DMS 273 treated with DMSO at 0.1 percent for 48 hours (cell line): ENCODE measurements around the gene ACTA1.
A peak's percentile ranks its signal among the peaks of the same experiment; 100 is the strongest.
"Not testable (repeated sequence)": the region's sequence is repeated elsewhere in the genome, so short reads cannot be mapped to it uniquely, and the experiment has no call there.

Source experiments
- DNase-seq: peaks from one replicate; lab custom pipeline; 2025; lab: John Stamatoyannopoulos, UW

ACTA1 gene

DNA sequence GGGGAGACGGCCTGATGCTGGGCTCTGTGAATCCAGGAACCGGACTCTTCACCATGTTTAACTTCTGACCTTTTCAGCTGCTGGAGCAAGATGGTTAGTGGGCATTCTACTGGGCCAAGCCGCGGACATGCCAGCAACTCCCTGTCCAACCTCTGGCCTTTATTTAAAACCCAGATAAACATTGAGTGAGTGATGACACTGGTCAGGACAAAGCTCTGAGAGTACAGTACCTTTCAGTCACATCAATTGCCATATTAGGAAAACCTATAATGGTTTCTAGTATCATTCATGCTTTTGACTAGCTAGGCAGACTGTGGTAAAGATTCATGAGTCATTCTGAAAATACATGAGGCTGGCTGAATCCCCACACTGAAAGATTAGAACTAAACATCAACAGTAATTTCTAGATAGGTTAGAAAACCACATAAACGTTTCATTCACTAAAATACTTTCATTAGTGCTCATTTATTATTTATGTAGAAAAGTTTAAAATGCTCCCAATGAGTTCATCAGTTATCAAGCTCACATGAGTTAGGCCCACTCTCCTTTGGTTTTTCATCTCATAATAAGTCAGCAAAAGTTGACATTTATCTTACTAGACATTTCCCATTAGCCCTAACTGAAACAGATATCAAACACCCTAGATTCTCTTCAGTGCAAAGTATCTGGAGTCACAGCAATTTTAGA, 7.1 kb upstream of the ACTA1 start:
- DNase-seq = no peak

DNA sequence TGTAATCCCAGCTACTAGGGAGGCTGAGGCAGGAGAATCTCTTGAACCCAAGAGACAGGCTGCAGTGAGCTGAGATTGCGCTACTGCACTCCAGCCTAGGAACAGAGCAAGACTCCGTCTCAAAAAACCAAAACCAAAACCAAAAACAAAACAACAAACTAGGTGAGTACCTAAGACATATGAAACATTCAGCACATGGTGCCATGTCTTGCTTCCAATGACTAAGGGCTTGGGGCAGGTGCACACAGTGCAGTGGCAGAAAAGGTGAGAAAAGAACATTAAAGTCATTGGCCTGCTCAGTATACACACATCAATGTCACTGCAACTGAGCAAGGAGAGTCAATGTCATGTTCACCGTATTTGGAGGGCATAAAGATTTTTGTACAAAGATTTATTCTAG, 4.1 kb upstream of the ACTA1 start:
- DNase-seq = no peak

DNA sequence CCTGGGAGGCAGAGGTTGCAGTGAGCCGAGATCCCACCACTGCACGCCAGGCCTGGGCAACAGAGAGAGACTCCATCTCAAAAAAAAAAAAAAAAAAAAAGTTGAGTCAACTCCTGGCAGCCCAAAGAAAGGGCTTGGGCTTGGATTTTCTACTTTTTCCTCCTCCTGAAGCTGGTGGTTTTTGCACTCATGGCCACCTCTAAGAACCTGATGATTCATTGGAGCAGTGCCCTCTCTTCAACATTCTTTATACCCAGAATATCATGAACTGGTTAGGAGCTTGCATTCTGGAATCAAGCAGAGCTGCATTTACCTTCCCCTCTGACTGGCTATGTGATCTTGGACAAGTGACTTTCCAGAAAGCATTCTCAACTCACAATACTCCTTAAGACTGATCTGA, 3.5 kb upstream of the ACTA1 start:
- DNase-seq = no peak

DNA sequence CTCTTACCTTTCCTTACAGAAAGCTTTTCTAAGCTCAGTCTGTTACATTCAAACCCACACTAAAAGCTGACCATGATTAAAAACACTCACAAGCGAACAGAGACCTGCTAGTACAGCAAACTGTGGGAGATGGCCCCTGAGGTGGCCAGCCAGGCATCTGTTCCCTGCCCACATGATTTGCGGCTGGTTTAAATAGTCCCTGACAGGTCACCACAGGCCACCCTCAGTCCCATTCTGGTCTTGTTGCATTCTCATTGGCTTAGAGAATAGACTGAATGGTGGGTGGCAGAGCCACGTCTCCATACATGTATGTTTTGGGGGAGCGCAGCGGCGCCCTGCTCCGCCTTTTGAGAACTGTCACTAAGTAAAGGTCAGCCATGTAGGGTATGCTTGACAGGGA, 2.3 kb upstream of the ACTA1 start:
- DNase-seq = no peak

DNA sequence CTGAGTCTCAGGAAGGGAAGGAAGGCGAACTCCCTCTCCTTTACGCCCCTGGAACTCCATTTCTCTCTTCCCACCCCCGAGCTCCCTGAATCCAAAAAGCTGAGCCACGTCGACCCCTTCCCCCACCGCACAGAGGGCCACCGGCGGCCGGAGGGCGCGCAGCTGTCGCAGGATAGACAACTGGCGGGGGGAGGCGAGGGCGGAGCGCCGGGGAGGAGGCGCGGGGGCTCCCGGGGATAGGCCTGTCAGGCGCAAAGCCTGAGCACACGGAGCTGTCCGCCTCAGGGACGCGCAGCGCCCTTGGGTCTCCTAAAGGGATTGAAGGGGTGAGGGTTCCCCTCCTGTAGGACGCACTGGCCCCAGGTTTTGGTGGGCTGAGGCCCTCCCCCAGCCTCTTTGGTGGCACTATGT, 752 bp upstream of the ACTA1 start:
- DNase-seq = no peak

DNA sequence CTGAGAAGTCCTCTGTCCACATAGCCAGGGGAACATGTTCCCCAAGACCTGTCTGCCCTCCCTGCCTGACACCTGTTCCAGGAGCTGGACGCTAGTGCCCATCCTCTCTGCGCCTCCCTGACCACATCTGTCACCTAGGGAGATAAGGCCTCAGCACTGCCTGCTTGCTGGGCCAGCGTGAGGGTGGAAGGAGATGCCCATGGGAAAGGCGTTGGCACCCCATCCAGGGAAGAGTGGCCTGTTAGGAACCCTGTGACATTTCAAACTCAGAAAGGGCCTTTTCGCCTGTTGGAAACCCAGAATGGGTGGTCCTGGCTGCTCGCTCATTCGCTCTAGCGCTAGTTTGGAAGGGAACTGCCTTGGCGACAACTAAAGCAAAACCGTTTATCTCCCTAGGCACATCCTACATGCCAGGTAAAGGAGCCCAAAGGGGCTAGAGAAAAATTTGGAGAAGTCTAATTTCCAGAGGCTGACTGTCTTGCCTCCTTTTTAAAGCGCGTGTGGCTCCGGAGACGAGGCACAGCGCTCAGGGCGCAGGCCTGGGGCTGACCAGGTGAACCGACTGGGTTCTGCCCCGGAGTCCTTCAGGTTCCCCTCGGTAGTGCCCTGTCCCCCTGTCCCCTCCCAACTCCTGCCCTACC, 410 bp downstream of the ACTA1 start:
- DNase-seq = no peak

DNA sequence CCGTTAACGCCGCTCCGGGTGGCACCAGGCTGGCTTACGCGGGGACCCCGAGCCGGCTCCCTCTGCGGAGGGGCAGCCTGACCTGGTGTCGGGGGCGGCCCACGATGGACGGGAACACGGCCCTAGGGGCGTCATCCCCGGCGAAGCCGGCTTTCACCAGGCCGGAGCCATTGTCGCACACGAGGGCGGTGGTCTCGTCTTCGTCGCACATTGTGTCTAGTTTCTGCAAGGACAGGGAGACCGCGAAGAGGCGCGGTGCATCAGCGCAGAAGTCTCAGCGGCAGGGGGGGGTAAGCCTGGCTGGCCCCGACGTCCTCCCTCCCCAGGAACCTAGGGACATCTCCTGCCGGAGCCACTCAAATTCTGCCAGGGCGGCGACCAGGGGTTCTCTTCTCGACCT, 989 bp downstream of the ACTA1 start:
- no peak for DNase-seq

DNA sequence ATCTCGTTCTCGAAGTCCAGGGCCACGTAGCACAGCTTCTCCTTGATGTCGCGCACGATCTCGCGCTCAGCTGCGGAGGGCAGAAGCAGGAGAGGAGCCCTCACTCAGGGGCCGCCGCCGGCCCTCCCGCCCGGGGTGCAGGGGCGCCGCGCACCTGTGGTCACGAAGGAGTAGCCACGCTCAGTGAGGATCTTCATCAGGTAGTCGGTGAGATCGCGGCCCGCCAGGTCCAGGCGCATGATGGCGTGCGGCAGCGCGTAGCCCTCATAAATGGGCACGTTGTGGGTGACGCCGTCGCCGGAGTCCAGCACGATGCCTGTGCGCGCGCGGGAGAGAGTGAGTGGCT, 1.8 kb downstream of the ACTA1 start:
- DNase-seq = no peak

DNA sequence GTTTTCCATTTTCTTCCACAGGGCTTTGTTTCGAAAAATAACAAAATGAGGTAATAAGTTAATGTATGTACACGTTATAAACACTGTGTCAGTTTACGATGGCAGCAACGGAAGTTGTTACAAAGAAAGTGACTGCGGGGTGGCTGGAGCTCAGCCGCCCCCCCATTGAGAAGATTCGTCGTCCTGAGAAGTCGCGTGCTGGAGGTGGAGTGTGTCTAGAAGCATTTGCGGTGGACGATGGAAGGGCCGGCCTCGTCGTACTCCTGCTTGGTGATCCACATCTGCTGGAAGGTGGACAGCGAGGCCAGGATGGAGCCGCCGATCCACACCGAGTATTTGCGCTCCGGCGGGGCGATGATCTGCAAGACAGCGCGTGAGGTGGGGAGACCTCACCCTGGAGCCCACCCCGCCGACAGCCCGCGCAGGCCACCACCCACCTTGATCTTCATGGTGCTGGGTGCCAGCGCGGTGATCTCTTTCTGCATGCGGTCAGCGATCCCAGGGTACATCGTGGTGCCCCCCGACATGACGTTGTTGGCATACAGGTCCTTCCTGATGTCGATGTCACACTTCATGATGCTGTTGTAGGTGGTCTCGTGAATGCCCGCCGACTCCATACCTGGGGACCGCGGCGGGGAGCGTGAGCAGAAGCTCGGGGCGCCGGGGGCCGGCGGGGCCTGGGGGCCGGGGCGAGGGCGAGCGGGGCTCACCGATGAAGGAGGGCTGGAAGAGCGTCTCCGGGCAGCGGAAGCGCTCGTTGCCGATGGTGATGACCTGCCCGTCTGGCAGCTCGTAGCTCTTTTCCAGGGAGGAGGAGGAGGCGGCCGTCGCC, 2.4 kb downstream of the ACTA1 start:
- no peak for DNase-seq

DNA sequence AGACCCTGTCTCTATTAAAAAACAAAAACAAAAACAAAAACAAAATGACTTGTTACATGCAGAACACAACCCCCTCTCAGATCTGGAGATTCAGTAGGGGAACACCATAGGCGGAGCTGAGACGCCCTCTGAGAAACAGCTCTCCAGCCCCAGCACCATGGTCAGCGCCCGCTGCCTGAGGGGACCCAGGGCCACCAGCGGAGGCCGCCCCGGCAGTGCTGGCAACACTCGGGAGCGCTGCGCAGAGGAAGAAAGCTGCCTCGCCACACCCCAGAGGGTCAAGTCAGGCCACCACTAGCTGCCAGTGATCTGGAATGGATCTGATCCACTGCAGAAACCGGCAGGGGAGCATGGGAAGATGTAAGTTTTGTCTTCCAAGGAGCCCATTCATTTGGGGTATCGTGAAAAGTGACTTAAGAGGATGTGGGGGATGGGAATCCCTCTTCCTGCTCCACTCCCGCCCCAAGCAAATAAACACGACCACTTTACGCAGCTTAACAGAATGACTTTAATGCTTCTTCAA, 3.1 kb downstream of the ACTA1 start:
- DNase-seq = no peak

DNA sequence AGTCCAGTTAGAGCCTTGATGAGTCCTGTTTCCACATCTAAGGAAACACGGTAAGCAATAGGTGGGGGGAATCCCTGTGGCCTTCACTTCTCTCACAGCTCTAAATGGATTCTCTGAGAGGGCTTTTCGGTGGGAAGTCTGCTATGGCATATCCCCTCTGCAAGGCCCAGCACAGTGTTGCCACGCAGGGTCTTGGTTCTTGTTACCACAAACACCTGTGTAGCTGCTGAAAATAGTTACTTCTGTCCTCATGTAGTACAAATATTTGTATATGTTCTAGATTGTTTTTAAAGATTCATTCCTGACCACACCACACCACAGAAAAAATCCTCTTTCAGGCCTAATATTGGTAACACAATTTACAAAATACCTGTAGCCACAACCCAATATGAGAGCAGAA, 5.6 kb downstream of the ACTA1 start:
- DNase-seq = no peak

DNA sequence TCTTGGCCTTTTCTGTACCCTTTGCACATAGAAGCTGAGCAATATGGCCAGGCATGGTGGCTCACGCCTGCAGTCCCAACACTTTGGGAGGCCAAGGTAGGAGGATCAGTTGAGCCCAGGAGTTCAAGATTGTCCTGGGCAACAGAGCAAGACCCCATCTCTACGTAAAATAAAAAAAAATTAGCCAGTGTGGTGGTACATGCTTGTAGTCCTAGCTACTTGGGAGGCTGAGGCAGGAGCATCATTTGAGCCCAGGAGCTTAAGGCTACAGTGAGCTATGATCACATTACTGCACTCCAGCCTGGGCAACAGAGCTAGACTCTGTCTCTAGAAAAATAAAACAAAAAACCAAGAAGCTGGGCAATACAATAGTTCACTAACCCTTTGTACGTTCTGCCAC, 6.3 kb downstream of the ACTA1 start:
- DNase-seq = no peak

DNA sequence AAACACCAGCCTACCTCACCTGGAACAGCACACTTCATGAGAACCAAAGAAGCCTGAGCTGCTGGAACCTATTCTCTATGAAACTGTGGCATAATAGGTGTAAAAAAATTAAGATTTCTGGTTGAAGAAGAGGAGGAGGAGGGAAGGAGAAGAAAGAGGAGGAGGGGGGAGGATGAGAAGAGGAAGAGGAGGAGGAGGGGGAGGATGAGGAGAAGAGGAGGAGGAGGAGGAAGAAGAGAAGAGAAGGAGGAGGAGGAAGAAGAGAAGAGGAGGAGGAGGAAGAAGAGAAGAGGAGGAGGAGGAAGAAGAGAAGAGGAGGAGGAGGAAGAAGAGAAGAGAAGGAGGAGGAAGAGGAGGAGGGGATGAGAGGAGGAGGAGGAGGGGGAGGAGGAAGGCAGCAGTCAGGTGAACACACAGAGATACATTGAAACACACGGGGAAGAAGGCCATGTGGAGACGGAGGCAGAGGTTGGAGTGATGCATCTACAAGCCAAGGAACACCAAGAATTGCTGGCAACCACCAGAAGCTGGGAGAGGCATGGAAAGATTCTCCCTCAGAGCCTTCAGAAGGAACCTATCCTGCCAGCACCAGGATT, 8.2 kb downstream of the ACTA1 start:
- no peak for DNase-seq

DNA sequence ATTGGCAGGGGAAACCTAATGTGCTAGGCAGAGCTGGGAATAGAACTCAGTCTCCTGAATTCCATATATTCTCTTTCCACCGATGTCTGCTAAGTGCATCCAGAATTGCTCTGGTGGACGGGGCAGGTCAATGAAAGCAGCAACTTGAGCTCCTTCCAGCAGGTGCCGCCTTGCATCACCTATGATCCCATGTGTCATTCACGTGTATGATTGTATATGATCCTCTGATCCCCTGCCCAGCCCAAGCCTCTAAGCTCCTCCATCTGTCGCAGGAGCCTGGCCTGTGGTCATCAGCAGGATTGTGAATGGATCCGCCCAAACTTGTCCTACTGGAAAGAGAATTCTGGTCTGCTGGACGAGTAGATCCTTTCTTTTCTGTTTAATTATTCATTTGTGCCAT, 13.1 kb downstream of the ACTA1 start:
- peak; percentile 49 for DNase-seq

DNA sequence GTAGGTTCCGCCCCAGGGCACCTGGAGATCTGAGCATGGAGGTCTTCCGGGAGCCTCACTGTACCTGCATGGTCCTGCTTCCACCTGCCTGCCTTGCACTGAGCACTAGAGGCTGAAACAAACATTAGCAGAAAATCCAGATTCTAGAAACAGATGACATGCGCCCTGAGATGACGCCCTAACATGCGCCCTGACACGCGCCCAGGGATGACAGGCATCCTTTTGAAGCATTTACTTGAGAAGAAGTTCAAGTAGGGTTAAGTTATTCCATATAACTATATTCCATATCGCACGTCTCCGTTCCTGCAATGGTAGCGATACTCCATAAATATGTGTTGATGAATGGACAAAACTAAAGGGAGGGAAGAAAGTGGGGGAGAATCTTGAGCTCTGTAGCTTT, 13.7 kb downstream of the ACTA1 start:
- no peak for DNase-seq

DNA sequence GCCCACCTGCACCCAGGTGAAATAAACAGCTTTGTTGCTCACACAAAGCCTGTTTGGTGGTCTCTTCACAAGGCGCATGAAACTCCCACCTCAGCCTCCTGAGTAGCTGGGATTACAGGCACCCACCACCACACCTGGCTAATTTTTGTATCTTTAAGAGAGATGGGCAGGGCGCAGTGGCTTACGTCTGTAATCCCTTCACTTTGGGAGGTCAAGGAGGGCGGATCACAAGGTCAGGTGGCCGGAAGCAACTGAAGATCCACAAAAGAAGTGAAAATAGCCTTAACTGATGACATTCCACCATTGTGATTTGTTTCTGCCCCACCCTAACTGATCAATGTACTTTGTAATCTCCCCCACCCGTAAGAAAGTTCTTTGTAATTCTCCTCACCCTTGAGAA, 15.3 kb downstream of the ACTA1 start:
- DNase-seq = not testable (repeated sequence)

DNA sequence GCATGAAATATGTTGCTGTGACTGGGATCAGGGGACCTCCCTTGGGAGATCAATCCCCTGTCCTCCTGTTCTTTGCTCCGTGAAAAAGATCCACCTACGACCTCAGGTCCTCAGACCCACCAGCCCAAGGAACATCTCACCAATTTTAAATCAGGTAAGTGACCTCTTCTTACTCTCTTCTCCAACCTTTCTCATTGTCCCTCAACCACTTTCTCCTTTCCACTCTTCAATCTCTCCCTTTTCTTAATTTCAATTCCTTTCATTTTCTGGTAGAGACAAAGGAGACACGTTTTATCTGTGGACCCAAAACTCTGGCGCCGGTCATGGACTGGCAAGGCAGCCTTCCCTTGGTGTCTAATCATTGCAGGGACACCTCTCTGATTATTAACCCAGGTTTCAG, 21.1 kb downstream of the ACTA1 start:
- not testable (repeated sequence) for DNase-seq

DNA sequence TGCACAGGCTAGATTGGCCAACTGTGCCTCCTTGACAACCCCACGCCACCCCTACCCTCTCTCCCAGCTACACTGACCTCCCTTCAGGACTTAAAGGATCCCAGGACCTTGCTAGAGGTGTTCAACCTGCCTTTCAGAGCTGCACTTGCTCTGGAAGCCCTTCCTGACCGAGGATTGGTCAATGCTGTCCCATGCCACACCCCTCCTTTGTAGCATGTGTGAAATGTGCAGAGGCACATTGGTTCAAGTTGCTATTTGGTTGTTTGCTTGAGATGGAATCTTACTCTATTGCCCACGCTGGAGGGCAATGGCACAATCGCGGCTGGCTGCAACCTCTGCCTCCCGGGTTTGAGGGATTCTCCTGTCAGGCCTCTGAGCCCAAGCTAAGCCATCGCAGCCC, 21.8 kb downstream of the ACTA1 start:
- no peak for DNase-seq

DNA sequence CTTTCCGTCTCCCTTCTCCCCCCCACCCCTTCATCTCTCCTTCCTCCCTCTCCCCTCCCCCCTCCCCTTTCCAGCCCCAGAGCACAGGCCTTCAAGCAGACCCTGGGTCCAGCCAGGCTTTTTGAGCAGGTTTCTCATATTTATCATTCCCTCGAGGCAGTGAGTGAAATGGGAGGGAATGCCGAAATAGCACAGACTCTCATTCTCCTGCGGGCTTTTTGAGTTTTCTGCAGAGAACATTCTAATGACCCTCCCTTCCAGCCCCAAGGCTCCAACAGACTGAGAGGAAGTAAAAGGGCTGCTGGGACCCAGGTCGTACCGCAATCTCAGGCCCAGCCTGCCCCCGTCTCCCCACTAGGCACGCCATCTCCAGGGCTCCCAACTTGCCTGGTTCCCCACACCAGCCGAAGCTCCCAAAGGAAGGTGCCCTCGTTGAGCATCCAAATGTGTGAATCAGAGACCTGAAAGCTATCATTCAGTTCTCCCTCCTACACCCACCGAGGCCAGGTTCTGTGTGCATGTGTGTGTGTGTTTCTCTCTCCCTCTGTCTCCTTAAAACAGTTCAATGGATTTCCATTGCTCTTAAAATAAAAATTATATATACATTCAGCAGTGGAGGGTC, 22.3 kb downstream of the ACTA1 start:
- DNase-seq = no peak

DNA sequence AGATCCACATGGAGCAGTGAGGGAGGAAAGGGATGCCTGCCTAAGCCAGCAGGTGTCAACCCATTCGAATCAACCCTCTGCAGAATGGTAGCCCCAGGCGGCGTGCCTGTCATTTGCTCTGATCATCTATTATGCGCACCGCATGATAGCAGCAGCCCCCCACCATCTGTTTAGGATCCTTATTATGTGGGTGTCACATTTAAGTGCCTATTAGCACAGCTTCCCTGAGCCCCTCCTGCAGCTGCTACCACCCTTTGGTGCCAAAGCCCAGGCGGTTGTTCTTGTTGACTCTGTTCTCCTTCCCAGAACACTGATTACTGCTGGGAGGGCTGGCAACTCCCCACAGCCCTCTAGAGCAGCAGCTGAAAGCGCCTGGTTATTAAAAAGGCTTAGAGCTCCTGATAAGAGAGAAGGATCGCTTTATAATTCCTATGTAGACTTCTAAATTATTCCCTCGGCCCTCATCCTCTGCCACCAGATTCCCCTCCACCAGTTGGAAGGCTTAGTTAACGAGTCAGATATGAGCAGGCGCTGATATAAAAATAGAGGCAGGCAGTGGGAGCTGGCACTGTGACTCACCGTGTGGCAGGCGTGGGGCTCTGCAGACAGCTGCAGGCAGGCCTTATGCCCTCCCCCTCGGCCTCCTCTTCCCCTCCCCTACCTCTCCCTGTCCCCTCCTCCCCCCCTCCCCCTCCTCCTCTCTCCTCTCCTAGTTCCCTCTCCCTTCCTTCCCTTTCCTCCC, 23.0 kb downstream of the ACTA1 start:
- DNase-seq = peak; percentile 98

DNA sequence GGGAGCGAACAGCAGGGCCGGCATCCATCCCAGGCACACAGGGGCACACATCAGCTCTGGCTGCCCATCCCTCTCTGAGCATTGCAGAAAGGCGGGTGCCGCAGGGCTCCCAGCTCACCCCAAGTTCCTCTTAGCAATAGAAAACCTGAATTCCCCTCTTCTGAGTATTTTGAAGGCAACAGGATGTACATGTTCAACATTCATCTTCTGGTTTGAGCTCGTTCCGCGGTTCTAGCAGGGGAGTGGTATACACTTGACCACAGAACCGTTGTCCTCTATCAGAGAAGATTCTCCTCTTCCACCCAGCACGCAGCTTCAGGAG, 23.6 kb downstream of the ACTA1 start:
- DNase-seq = no peak
